ENCODE measurements around the gene ISG15. TPM values are rescaled to one million over a fixed set of nuclear protein-coding genes. Genes with fewer than 3 reads are reported as not detected.
A peak's percentile ranks its signal among the peaks of the same experiment; 100 is the strongest.

Gene ISG15
- total and polyA plus RNA-seq, 9 of the 15 experiments (the other 6 are each of a cell fraction or from before 2014, with no cell fraction given) = 0.40 to 58.3 (median 12.2) TPM

DNA sequence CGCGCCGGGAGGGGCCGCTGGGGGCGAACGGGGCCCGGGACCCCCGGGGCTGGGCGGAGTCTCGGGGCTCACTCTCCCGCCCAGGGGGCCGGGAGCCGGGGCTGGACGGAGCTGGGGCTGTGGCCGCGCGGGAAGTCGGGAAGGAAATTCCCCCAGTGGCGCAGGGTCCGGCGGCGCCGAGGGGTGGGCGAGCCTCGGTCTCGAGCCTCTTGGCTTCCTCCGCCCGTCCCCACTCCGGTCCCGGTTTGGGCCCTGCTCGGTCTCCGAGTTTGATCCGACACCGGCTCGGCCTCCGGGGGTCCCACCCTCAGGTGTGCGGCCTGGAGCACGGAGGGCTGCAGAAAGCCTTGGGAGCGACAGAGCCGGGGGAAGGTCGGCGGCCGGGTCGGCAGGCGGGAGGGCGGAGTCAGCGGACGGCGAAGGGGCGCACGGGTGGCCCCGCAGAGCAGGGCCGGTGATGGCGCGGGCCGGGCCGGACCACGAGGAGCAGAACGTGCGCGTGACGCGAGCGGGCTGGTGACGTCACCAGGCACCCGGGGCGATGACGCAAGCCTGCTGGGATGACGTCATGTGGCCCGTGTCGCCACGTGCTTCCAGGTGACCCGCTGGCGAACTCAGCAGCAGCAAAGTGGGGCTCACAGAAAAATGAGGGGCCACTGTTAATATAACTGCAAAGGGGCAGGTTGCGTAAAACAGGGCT is 12.8 kb upstream of the ISG15 start (continued):
- no peak for TF ChIP-seq PATZ1 (CRISPR knock-in tag; IDR thresholded peaks at IDR 0.05; ENCODE audit: borderline replicate concordance)
- TF ChIP-seq, protein P1, sequence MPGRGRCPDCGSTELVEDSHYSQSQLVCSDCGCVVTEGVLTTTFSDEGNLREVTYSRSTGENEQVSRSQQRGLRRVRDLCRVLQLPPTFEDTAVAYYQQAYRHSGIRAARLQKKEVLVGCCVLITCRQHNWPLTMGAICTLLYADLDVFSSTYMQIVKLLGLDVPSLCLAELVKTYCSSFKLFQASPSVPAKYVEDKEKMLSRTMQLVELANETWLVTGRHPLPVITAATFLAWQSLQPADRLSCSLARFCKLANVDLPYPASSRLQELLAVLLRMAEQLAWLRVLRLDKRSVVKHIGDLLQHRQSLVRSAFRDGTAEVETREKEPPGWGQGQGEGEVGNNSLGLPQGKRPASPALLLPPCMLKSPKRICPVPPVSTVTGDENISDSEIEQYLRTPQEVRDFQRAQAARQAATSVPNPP (IDR thresholded peaks at IDR 0.05; ENCODE audit: borderline replicate concordance, insufficient read depth, insufficient read length) = no peak
- TF ChIP-seq, protein P2, sequence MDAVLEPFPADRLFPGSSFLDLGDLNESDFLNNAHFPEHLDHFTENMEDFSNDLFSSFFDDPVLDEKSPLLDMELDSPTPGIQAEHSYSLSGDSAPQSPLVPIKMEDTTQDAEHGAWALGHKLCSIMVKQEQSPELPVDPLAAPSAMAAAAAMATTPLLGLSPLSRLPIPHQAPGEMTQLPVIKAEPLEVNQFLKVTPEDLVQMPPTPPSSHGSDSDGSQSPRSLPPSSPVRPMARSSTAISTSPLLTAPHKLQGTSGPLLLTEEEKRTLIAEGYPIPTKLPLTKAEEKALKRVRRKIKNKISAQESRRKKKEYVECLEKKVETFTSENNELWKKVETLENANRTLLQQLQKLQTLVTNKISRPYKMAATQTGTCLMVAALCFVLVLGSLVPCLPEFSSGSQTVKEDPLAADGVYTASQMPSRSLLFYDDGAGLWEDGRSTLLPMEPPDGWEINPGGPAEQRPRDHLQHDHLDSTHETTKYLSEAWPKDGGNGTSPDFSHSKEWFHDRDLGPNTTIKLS (IDR thresholded peaks at IDR 0.05; ENCODE audit: borderline replicate concordance, low read depth) = peak; percentile 94
- TF ChIP-seq, protein P3, sequence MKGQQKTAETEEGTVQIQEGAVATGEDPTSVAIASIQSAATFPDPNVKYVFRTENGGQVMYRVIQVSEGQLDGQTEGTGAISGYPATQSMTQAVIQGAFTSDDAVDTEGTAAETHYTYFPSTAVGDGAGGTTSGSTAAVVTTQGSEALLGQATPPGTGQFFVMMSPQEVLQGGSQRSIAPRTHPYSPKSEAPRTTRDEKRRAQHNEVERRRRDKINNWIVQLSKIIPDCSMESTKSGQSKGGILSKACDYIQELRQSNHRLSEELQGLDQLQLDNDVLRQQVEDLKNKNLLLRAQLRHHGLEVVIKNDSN (CRISPR knock-in tag; IDR thresholded peaks at IDR 0.05) = peak; percentile 96
- no peak for TF ChIP-seq KLF10 (CRISPR knock-in tag; IDR thresholded peaks at IDR 0.05)
- peak; percentile 87 for TF ChIP-seq ZBTB7A (IDR thresholded peaks at IDR 0.05; ENCODE audit: borderline replicate concordance, control insufficient read depth, low read depth, low read length)
- TF ChIP-seq KLF13 (tag; IDR thresholded peaks at IDR 0.05; ENCODE audit: borderline replicate concordance, low read depth) = peak; percentile 51; the same call in 1 of the 2 replicates
- TF ChIP-seq, protein P4, sequence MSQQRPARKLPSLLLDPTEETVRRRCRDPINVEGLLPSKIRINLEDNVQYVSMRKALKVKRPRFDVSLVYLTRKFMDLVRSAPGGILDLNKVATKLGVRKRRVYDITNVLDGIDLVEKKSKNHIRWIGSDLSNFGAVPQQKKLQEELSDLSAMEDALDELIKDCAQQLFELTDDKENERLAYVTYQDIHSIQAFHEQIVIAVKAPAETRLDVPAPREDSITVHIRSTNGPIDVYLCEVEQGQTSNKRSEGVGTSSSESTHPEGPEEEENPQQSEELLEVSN (IDR thresholded peaks at IDR 0.05; ENCODE audit: borderline replicate concordance in 1 of 2, extremely low read depth in 1 of 2, insufficient read depth in 1 of 2, insufficient read length in 1 of 2, low read depth in 1 of 2, low read length in 1 of 2, poor library complexity in 1 of 2, severe bottlenecking in 1 of 2) = peak; percentile 93 to 98
- no peak; the same call in 1 of the 2 replicates for TF ChIP-seq XRCC5 (IDR thresholded peaks at IDR 0.05; ENCODE audit: low read depth, low read length)
- TF ChIP-seq SPI1 (IDR thresholded peaks at IDR 0.05; ENCODE audit: borderline replicate concordance, low read depth, low read length) = no peak
- TF ChIP-seq SRSF1 (IDR thresholded peaks at IDR 0.05; ENCODE audit: low read depth, low read length) = no peak
- no peak; the same call in none of the 2 replicates for TF ChIP-seq ZNF511 (CRISPR knock-in tag; IDR thresholded peaks at IDR 0.05)
- no peak for TF ChIP-seq RNF219 (CRISPR knock-in tag; IDR thresholded peaks at IDR 0.05)
- TF ChIP-seq ZNF77 (CRISPR knock-in tag; IDR thresholded peaks at IDR 0.05) = no peak
- TF ChIP-seq ZNF143 (CRISPR knock-in tag; IDR thresholded peaks at IDR 0.05) = peak; percentile 64; the same call in 1 of the 2 replicates
